NT2/D1 (cell line): ENCODE data around the gene CNPY1.

Experiments
- DNase-seq: peaks from one replicate; pipeline ENCODE4 v3.0.0-alpha.2; 2011; ENCODE audit warnings: low read depth, low spot score
- H3K27me3 ChIP-seq: 2 replicates; pipeline ENCODE4 v1.6.0; 2011; ENCODE audit warnings: mild to moderate bottlenecking; ENCODE audit not compliant: insufficient read length, insufficient read depth
- H3K36me3 ChIP-seq: 2 replicates; pipeline ENCODE4 v1.6.1; 2011; ENCODE audit warnings: mild to moderate bottlenecking, low read length, mixed read lengths; ENCODE audit not compliant: insufficient read depth, insufficient read length
- H3K4me1 ChIP-seq: 2 replicates; pipeline ENCODE4 v1.5.1; 2011; ENCODE audit not compliant: insufficient read depth, insufficient read length
- H3K4me3 ChIP-seq: 2 replicates; pipeline ENCODE4 v1.5.1; 2011; ENCODE audit warnings: low read depth; ENCODE audit not compliant: insufficient read length
- H3K9ac ChIP-seq: 2 replicates; pipeline ENCODE4 v1.6.0; 2011; ENCODE audit warnings: low read depth; ENCODE audit not compliant: insufficient read length
- H3K9me3 ChIP-seq: 2 replicates; pipeline ENCODE4 v1.5.1; 2011; ENCODE audit warnings: mild to moderate bottlenecking, low read length; ENCODE audit not compliant: insufficient read depth
- SUZ12 ChIP-seq: IDR thresholded peaks from 2 replicates; pipeline ENCODE4 v1.6.1; 2011; ENCODE audit not compliant: insufficient read length, insufficient read depth; ENCODE audit errors: extremely low read depth
- YY1 ChIP-seq: IDR thresholded peaks from 2 replicates; pipeline ENCODE4 v1.6.1; 2011; ENCODE audit not compliant: insufficient read length, insufficient read depth
- ZNF274 ChIP-seq: IDR thresholded peaks from 2 replicates; pipeline ENCODE4 v1.6.1; 2011; ENCODE audit warnings: mild to moderate bottlenecking, low read depth, low read length

The CNPY1 gene

GRCh38 chr7:155540553-155540952, 5.8 kb downstream of the CNPY1 start:
- TF ChIP-seq SUZ12 = no peak
- Histone ChIP-seq H3K36me3 (no peaks in the 10 kb centered on the region), H3K4me3 (no peak overlapping the region), H3K9me3 (no peaks in the 10 kb centered on the region), H3K4me1 (peaks cover 10% of the 10 kb centered on the region), H3K27me3 (peaks cover 18% of the 10 kb centered on the region), H3K9ac (no peak overlapping the region)
- DNase-seq = no peak

- peaks cover 41% of the 10 kb centered on the region for H3K27me3 ChIP-seq
- TF ChIP-seq SUZ12 (no peak), ZNF274 (no peak), YY1 (no peak)
These were observed 8.1 kb downstream of the CNPY1 start for GRCh38 chr7:155538293-155538692.

GRCh38 chr7:155536451-155536850, 9.9 kb downstream of the CNPY1 start:
- no peak overlapping the region for H3K4me3 ChIP-seq
- H3K27me3 ChIP-seq = peaks cover 59% of the 10 kb centered on the region
- TF ChIP-seq YY1 (no peak), ZNF274 (no peak), SUZ12 (no peak)

More at GRCh38 chr7:155538293-155538692, 8.1 kb downstream of the CNPY1 start:
- Histone ChIP-seq H3K4me3 (no peak overlapping the region), H3K36me3 (no peaks in the 10 kb centered on the region), H3K9me3 (no peaks in the 10 kb centered on the region), H3K9ac (no peak overlapping the region), H3K4me1 (peaks cover 10% of the 10 kb centered on the region)
- no peak for DNase-seq

GRCh38 chr7:155534691-155535090, 11.7 kb downstream of the CNPY1 start:
- H3K27me3 ChIP-seq = peaks cover 71% of the 10 kb centered on the region
- no peak for TF ChIP-seq SUZ12
- no peak for TF ChIP-seq ZNF274
- no peak for TF ChIP-seq YY1
- H3K4me3 ChIP-seq = no peak overlapping the region
- H3K9me3 ChIP-seq = no peaks in the 10 kb centered on the region
- no peaks in the 10 kb centered on the region for H3K36me3 ChIP-seq
- H3K4me1 ChIP-seq = peaks cover 6% of the 10 kb centered on the region
- DNase-seq = no peak
- no peak overlapping the region for H3K9ac ChIP-seq

More at GRCh38 chr7:155536451-155536850, 9.9 kb downstream of the CNPY1 start:
- Histone ChIP-seq H3K36me3 (no peaks in the 10 kb centered on the region), H3K4me1 (peaks cover 6% of the 10 kb centered on the region), H3K9me3 (no peaks in the 10 kb centered on the region), H3K9ac (no peak overlapping the region)
- no peak for DNase-seq

GRCh38 chr7:155533827-155534690, 12.3 kb downstream of the CNPY1 start:
- Histone ChIP-seq H3K27me3 (peaks cover 68% of the 10 kb centered on the region), H3K9ac (peak overlapping the region; percentile 9), H3K9me3 (no peaks in the 10 kb centered on the region), H3K36me3 (no peaks in the 10 kb centered on the region), H3K4me3 (no peak overlapping the region), H3K4me1 (peaks cover 6% of the 10 kb centered on the region)
- no peak for TF ChIP-seq YY1
- TF ChIP-seq SUZ12 = no peak
- TF ChIP-seq ZNF274 = no peak
- peak; percentile 63 for DNase-seq

- peaks cover 68% of the 10 kb centered on the region for H3K27me3 ChIP-seq
- TF ChIP-seq ZNF274 = no peak
- no peak for TF ChIP-seq SUZ12
- TF ChIP-seq YY1 = no peak
- H3K9me3 ChIP-seq = no peaks in the 10 kb centered on the region
- peak overlapping the region; percentile 46 for H3K4me3 ChIP-seq
- H3K4me1 ChIP-seq = peaks cover 6% of the 10 kb centered on the region
- H3K36me3 ChIP-seq = no peaks in the 10 kb centered on the region
- DNase-seq = no peak
- peak overlapping the region; percentile 64 for H3K9ac ChIP-seq
These were observed 13.1 kb downstream of the CNPY1 start for GRCh38 chr7:155533120-155533826.

- H3K9ac ChIP-seq = peak overlapping the region; percentile 64
- no peaks in the 10 kb centered on the region for H3K36me3 ChIP-seq
- no peaks in the 10 kb centered on the region for H3K9me3 ChIP-seq
- TF ChIP-seq ZNF274 = no peak
- TF ChIP-seq YY1 = no peak
- no peak for TF ChIP-seq SUZ12
- peak overlapping the region; percentile 46 for H3K4me3 ChIP-seq
- DNase-seq = no peak
- peaks cover 68% of the 10 kb centered on the region for H3K27me3 ChIP-seq
- peaks cover 6% of the 10 kb centered on the region for H3K4me1 ChIP-seq
These were observed 13.6 kb downstream of the CNPY1 start for GRCh38 chr7:155532792-155533119.
